ENCODE results near the gene B3GNT3.

The B3GNT3 gene, protein sequence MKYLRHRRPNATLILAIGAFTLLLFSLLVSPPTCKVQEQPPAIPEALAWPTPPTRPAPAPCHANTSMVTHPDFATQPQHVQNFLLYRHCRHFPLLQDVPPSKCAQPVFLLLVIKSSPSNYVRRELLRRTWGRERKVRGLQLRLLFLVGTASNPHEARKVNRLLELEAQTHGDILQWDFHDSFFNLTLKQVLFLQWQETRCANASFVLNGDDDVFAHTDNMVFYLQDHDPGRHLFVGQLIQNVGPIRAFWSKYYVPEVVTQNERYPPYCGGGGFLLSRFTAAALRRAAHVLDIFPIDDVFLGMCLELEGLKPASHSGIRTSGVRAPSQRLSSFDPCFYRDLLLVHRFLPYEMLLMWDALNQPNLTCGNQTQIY

GRCh38 chr19:17794731-17795494, at the start of gene B3GNT3:
TSS of gene B3GNT3 (plus strand) at chr19:17795138. CDS start at chr19:17807808, 12,670 bp downstream.
- DNase-seq (ENCODE audit: low read depth) = no peak

DNA sequence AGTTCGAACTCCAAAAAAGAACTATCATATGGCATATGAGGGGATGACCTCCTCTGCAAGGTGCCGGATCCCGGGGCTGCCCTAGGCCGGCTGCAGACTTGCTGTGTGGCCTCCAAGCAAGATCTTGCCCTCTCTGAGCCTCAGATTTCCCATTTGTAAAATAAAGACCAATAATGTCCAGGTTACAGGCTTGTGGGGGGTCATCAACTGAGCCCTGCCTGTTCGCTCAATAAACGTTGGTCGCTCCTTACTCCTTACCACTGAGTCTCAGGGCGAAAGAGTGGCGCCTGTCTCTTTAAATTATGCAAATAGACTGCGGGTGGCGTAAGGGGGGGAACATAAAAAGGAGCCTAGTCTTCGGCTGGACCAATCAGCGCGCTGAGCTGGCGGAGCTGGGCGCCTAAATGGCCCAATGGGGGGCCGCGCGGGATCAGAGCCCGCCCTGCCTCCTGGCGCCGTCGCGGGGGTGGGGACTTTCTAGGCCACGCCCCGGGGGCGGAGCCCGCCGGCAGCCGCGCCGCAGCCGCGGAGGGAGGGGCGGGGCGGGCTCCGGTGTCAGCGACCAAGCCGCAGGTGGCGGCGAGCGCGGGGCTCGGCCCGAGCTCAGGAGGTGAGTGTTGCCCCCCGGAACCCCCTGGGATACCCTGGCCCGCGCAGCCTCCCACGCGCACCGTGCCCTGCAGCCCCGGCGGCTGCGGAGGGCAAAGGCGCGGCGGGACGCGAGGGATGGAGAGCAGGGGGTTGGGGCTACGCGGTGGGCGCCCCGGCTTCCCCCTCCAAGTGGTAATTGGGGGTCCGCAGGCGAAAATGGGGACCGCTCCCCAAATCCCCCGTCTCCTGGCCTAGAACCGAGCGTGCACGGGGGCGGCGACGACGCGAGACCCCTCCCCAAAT, 47.5 kb upstream of the B3GNT3 start:
- peak; percentile 35 for DNase-seq (ENCODE audit: low read depth)

- no peak for DNase-seq (ENCODE audit: low read depth)
These were observed 45.9 kb upstream of the B3GNT3 start for GRCh38 chr19:17748884-17749638.

- DNase-seq (ENCODE audit: low read depth) = no peak
These were observed 45.0 kb upstream of the B3GNT3 start for GRCh38 chr19:17749912-17750317.

DNA sequence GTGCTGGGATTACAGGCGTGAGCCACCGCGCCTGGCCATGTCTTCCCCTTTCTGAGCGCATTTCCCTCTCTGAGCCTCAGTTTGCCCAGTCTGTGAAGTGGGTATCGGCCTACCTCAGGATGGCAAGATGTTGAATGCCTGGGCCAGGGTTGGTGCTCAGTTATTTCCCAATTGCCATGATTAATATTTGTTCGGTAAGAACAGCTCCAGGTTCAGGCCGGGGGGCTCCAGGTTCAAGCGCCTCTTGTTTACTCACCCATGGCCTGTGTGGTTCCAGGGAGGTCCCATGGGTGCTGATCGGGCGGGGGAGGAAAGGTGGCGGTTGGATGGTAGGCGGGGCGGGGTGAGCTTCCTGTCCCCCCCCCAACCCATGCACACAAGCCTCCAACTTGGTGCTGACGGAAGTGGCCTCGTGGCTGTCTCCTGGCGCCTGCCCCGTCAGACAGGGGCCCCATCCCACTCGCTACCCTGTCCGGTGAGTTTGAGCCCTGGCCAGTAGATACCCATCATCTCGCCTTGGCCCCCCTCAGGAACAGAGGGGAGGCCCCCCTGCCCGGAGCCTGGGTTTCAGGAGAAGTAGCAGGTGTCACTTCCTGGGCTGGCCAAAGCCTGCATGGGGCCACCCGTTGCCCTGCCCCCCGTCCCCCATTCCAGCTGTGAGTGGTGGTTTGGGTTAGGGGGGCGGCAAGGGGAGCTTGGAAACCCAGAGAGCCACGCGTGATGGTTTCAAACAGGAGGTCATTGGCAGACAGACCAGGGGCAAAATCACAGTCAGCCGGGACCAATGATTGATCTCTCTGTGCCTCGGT, 43.6 kb upstream of the B3GNT3 start, which contains the start of gene FCHO1:
Gene FCHO1 (plus strand): TSS at position 375 of the 809 bp plus-strand sequence. CDS start 3,688 bp downstream, outside the sequence.
- no peak for DNase-seq (ENCODE audit: low read depth)

DNA sequence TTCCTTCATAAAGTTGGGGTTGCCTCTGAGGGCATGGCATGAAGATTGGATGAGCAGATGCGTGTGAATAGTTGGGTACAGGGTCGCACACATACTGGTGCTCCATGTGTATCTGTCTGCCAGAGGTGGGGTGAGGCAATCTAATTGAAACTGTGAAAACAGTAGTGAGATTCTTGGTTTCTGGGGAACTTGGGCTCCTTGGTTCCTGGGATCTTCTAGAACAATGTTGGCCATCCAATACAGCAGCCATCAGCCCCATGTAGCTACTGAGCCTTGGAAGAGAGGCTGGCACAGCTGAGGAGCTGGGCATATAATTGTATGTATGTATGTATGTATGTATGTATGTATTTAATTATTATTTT, 43.0 kb upstream of the B3GNT3 start:
- DNase-seq (ENCODE audit: low read depth) = no peak

- DNase-seq (ENCODE audit: low read depth) = no peak
These were observed 41.9 kb upstream of the B3GNT3 start for GRCh38 chr19:17752865-17753639.

DNA sequence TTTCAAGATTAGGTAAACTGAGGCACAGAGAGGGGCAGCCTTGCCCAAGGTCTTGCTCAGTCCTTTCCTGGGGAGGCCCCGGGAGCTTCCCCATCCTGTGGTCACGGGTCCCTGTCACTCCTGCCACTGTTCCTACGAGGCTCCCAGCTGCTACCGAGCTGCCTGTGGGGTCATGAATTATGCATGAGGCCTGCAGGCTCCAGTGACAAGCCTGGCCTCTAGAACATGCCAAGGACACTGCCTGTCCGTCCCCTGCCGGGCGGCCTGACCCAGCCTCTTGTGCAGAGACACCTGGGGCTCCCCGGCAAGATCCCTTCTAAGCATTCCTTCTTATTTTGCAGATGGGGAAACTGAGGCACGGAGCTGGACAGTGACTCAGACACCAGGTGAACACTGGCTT, 41.0 kb upstream of the B3GNT3 start:
- DNase-seq (ENCODE audit: low read depth) = no peak

DNA sequence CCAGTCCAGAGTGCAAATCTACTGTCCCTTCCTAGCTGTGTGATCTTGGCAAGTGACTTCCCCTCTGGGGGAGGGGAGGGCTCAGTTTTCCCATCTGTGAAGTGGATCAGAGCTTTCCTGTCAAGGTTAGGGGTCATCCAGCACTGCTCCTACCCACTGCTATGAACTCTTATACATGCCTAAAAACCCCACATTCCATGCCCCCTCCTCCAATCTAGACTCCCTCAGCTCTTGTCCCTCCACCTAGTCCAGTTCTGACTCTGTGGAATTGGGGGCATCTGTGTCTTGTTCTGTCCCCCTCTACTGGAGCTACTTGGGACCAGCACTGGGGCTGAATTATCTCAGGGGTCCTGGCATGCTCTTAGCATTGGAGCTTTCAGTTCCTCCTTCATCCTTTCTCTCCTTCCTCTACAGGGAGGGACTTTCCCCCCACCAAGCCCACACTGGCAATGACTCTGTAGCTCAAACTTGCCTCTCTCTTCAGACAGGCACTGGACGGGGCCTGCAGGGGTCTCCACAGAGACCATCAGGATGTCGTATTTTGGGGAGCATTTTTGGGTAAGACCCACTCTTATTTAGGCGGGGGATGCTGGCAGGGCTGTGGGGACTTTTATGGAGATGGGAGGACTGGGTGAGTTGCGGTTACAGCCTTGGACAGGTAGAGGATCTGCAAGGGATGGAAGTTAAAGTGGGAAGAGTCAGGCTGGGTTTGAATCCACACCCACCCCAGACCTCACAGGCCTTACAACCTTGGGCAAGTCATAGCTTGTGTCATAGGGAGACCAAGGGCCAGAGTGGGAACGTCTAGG, 40.1 kb upstream of the B3GNT3 start:
- DNase-seq (ENCODE audit: low read depth) = no peak

GRCh38 chr19:17755443-17755890, 39.5 kb upstream of the B3GNT3 start:
- DNase-seq (ENCODE audit: low read depth) = no peak

GRCh38 chr19:17755977-17756670, 38.8 kb upstream of the B3GNT3 start:
- no peak for DNase-seq (ENCODE audit: low read depth)

DNA sequence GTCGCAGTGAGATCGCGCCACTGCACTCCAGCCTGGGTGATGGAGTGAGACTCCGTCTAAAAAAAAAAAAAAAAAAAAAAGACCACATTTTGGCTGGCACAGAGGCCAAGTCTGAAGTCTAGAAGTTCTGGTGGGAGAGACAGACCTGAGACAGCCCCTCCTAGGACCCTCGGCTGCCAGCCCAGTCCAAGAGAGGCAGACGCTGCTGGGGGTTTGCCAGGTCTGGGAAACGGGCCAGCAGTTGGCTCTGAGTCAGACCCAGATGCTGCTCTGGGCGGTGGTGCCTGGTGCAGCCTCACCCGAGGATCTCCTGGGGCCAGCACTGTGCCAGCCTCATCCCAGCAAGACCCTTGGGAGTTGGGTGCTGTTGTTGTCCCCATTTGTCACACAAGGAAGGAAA, 37.8 kb upstream of the B3GNT3 start:
- DNase-seq (ENCODE audit: low read depth) = no peak

- DNase-seq (ENCODE audit: low read depth) = no peak
These were observed 36.4 kb upstream of the B3GNT3 start for GRCh38 chr19:17758515-17758914.

GRCh38 chr19:17761148-17761547, 33.8 kb upstream of the B3GNT3 start:
- DNase-seq (ENCODE audit: low read depth) = no peak

- DNase-seq (ENCODE audit: low read depth) = no peak
These were observed 32.3 kb upstream of the B3GNT3 start for GRCh38 chr19:17762505-17763229.

DNA sequence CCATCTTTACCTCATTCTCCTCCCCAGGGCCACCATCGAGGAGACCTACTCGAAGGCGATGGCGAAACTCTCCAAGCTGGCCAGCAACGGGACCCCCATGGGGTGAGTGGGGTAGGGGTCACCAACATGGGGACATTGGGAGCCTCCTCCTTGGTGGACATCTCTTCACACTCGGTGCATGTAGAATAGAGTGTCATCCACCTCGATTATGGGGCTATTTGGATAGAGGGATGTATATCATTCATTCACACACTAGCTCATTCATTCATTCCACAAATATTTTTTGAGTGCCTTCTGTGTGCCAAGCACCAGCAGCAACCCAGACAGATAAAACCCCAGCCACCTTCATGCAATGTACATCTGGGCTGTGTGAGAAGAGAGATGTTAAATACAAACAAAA, 30.6 kb upstream of the B3GNT3 start:
- no peak for DNase-seq (ENCODE audit: low read depth)

- no peak for DNase-seq (ENCODE audit: low read depth)
These were observed 29.8 kb upstream of the B3GNT3 start for GRCh38 chr19:17765069-17765618.
